GM23338 (cell line): ENCODE measurements around the gene PBX3. TPM values are rescaled to one million over a fixed set of nuclear protein-coding genes. Genes with fewer than 3 reads are reported as not detected.

ENCODE experiments used
- ATAC-seq: fragments of 200-7000 bp; cut with Tn5 transposase; 3 replicates; pipeline ENCODE4 v1.9.1; 2020
- DNase-seq: peaks from one replicate; pipeline ENCODE4 v3.0.0-alpha.2; 2015; ENCODE audit warnings: low spot score
- H2AFZ ChIP-seq: fragments of 200-600 bp; sonication (generic); 2 replicates; pipeline ENCODE4 v1.8.0; 2016; ENCODE audit warnings: antibody characterized with exemption, mild to moderate bottlenecking, moderate library complexity
- H3F3A ChIP-seq: fragments of 200-600 bp; sonication (generic); replicated peaks from 2 replicates; pipeline ENCODE4 v1.8.0; 2017; ENCODE audit warnings: antibody characterized with exemption, mixed run types, low read depth
- H3K27ac ChIP-seq: fragments of 200-600 bp; sonication (generic); 2 replicates; pipeline ENCODE4 v1.6.1; 2016; ENCODE audit warnings: low read depth
- H3K27me3 ChIP-seq: fragments of 200-600 bp; sonication (generic); 2 replicates; pipeline ENCODE4 v1.8.0; 2016; ENCODE audit warnings: mild to moderate bottlenecking, mixed run types, moderate library complexity; ENCODE audit not compliant: insufficient read depth
- H3K36me3 ChIP-seq: fragments of 200-600 bp; sonication (generic); 2 replicates; pipeline ENCODE4 v1.8.0; 2016; ENCODE audit warnings: mild to moderate bottlenecking; ENCODE audit not compliant: insufficient read depth
- H3K4me1 ChIP-seq: fragments of 200-600 bp; sonication (generic); 2 replicates; pipeline ENCODE4 v1.8.0; 2016; ENCODE audit warnings: mild to moderate bottlenecking, moderate library complexity; ENCODE audit not compliant: insufficient read depth
- H3K4me2 ChIP-seq: fragments of 200-600 bp; sonication (generic); 2 replicates; pipeline ENCODE4 v1.7.1; 2017; ENCODE audit warnings: mixed run types
- H3K4me3 ChIP-seq: fragments of 200-600 bp; sonication (generic); 2 replicates; pipeline ENCODE4 v1.6.1; 2016; ENCODE audit warnings: mixed run types
- H3K79me2 ChIP-seq: fragments of 200-600 bp; sonication (generic); replicated peaks from 2 replicates; pipeline ENCODE4 v1.8.0; 2017; ENCODE audit warnings: mild to moderate bottlenecking; ENCODE audit not compliant: insufficient read depth
- H3K9me2 ChIP-seq: fragments of 200-600 bp; sonication (generic); 2 replicates; pipeline ENCODE4 v1.8.0; 2017; ENCODE audit not compliant: insufficient read depth
- H4K20me1 ChIP-seq: fragments of 200-600 bp; sonication (generic); replicated peaks from 2 replicates; pipeline ENCODE4 v1.8.0; 2017; ENCODE audit warnings: mild to moderate bottlenecking; ENCODE audit not compliant: insufficient read depth
- H3K27ac Mint-ChIP-seq: 2 replicates; pipeline ENCODE4 v1.8.0; 2020; ENCODE audit warnings: inconsistent platforms, mild to moderate bottlenecking, moderate library complexity, mixed read lengths
- H3K27me3 Mint-ChIP-seq: 3 replicates; pipeline ENCODE4 v1.8.0; 2022; ENCODE audit warnings: low read depth, mild to moderate bottlenecking, moderate library complexity, mixed read lengths, inconsistent platforms; ENCODE audit not compliant: insufficient read depth, poor library complexity
- H3K36me3 Mint-ChIP-seq: 3 replicates; pipeline ENCODE4 v1.8.0; 2021; ENCODE audit warnings: low read depth, mild to moderate bottlenecking, inconsistent platforms, moderate library complexity, mixed read lengths
- H3K4me1 Mint-ChIP-seq: 3 replicates; pipeline ENCODE4 v1.8.0; 2020; ENCODE audit warnings: mild to moderate bottlenecking, inconsistent platforms, mixed read lengths
- H3K4me3 Mint-ChIP-seq: 3 replicates; pipeline ENCODE4 v1.8.0; 2021; ENCODE audit warnings: moderate library complexity, mild to moderate bottlenecking, inconsistent platforms, mixed read lengths
- H3K9me3 Mint-ChIP-seq: 3 replicates; pipeline ENCODE4 v1.8.0; 2020; ENCODE audit warnings: moderate library complexity, mild to moderate bottlenecking, inconsistent platforms, mixed read lengths
- CREB1 ChIP-seq: fragments of 250-450 bp; sonication (Bioruptor Pico); IDR thresholded peaks from 2 replicates; pipeline ENCODE4 v1.5.0; 2020; ENCODE audit warnings: low read depth, mild to moderate bottlenecking, moderate library complexity
- EZH2 ChIP-seq: fragments of 200-600 bp; sonication (generic); IDR thresholded peaks from one replicate; pipeline ENCODE4 v1.8.0; 2017; ENCODE audit warnings: antibody characterized with exemption, mild to moderate bottlenecking, low read depth; ENCODE audit not compliant: unreplicated experiment
- EZH2phosphoT487 ChIP-seq: fragments of 200-600 bp; sonication (generic); IDR thresholded peaks from one replicate; pipeline ENCODE4 v1.8.1; 2018; ENCODE audit warnings: antibody characterized with exemption; ENCODE audit not compliant: unreplicated experiment
- JUNB ChIP-seq: IDR thresholded peaks from one replicate; pipeline ENCODE4 v1.6.1; 2016; ENCODE audit warnings: antibody characterized with exemption; ENCODE audit not compliant: unreplicated experiment
- NANOG ChIP-seq: IDR thresholded peaks from 2 replicates; pipeline ENCODE4 v1.6.1; 2016; ENCODE audit warnings: antibody characterized with exemption, borderline replicate concordance
- POLR2AphosphoS5 ChIP-seq: IDR thresholded peaks from 2 replicates; pipeline ENCODE4 v1.6.1; 2016; ENCODE audit warnings: antibody characterized with exemption, low read depth
- REST ChIP-seq: IDR thresholded peaks from one replicate; pipeline ENCODE4 v1.6.1; 2018; ENCODE audit warnings: antibody characterized with exemption; ENCODE audit not compliant: unreplicated experiment
- STAT1 ChIP-seq: IDR thresholded peaks from one replicate; pipeline ENCODE4 v1.6.1; 2016; ENCODE audit warnings: antibody characterized with exemption; ENCODE audit not compliant: unreplicated experiment
- ZNF114 ChIP-seq: fragments of 250-450 bp; sonication (Bioruptor Pico); IDR thresholded peaks from 2 replicates; pipeline ENCODE4 v1.5.0; 2020; ENCODE audit warnings: mild to moderate bottlenecking, moderate library complexity
- ZNF331 ChIP-seq: fragments of 250-450 bp; sonication (Bioruptor Pico); IDR thresholded peaks from 2 replicates; pipeline ENCODE4 v1.5.0; 2020; ENCODE audit warnings: low read depth, mild to moderate bottlenecking, moderate library complexity
- polyA plus RNA-seq: library from polyadenylated mRNA; unstranded; fragments of >200 nt; fragmentation: Nextera tagmentation; extraction: Ambion mirVana; gene quantifications from 2 replicates; pipeline ENCODE4 v1.2.1, GENCODE V29; 2016
- total RNA-seq: library from RNA; depleted of rRNA; stranded (reverse); fragments of >200 nt; shearing (Covaris generic); gene quantifications from 2 replicates; pipeline ENCODE4 v1.2.3, GENCODE V29; 2014
- TF ChIP-seq, protein P1 (sequence below), 2 experiments: fragments of 200-600 bp in 1 of 2; sonication (generic) in 1 of 2; conservative IDR thresholded peaks; 2 replicates each; pipeline versions ENCODE4 v1.5.1 to v1.6.1; 2016 to 2017; ENCODE audit warnings: antibody characterized with exemption in 2 of 2, low read depth in 2 of 2, mild to moderate bottlenecking in 2 of 2, moderate library complexity in 1 of 2

The PBX3 gene
- total and polyA plus RNA-seq, 2 experiments from 2014 or later, result 28.9 to 50.5 TPM

DNA sequence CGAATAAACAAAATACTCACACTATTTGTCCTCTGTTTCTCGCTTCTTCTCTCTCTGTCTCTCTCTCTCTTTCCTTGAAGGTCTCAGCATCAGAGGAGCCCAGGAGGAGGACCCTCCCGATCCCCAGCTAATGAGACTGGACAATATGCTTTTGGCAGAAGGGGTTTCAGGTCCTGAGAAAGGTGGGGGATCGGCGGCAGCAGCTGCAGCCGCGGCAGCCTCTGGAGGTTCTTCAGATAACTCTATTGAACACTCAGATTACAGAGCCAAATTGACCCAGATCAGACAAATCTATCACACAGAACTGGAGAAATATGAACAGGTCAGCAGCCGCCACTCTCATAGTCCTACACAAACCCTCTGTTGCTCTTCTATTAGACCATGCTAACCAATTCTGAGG is 168.4 kb downstream of the PBX3 start:
- H3F3A ChIP-seq, result no peaks in the 10 kb centered on the region
- H3K4me2 ChIP-seq, result no peak overlapping the region
- Mint-ChIP-seq H3K36me3 (no peaks in the 10 kb centered on the region), H3K9me3 (no peaks in the 10 kb centered on the region), H3K27ac (peak overlapping the region; percentile 47; the same call in 1 of the 2 replicates), H3K27me3 (no peaks in the 10 kb centered on the region), H3K4me3 (no peak overlapping the region), H3K4me1 (peaks cover 45% of the 10 kb centered on the region)
- DNase-seq, result no peak
- no peak overlapping the region for H3K27ac ChIP-seq
- no peaks in the 10 kb centered on the region for H3K36me3 ChIP-seq
- H3K4me1 ChIP-seq, result peaks cover 20% of the 10 kb centered on the region; the same call in 1 of the 2 replicates
- H3K4me3 ChIP-seq, result no peak overlapping the region
- ATAC-seq, result no peak
- TF ChIP-seq NANOG (no peak), CREB1 (CRISPR knock-in tag) (no peak)
- no peak overlapping the region for H2AFZ ChIP-seq
- no peaks in the 10 kb centered on the region for H3K9me2 ChIP-seq
- H4K20me1 ChIP-seq, result no peaks in the 10 kb centered on the region
- H3K27me3 ChIP-seq, result no peaks in the 10 kb centered on the region
- peaks cover 22% of the 10 kb centered on the region for H3K79me2 ChIP-seq

DNA sequence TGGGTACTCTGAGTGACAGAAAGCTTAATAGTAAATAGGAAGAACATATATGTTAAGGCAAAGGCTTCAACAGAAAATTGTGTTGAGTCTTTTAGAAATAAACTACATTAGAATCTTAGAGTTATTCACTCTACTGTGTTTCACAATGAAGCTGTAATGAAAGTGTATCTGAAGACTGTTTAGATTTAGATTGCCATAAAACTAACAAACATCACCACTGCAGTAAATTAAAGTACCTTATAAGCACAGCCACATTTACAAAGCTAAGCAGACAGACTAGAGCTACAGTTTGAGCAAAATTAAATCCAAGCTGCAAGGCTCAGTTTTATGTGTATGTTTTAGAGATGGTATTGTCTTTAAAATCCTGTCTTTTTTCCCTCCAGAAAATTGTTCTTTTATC is 172.4 kb downstream of the PBX3 start:
- Mint-ChIP-seq H3K4me1 (peaks cover 19% of the 10 kb centered on the region), H3K4me3 (no peak overlapping the region), H3K36me3 (peaks cover 4% of the 10 kb centered on the region; the same call in 2 of the 3 replicates), H3K9me3 (no peaks in the 10 kb centered on the region), H3K27ac (no peak overlapping the region), H3K27me3 (no peaks in the 10 kb centered on the region)
- no peak overlapping the region for H3K4me3 ChIP-seq
- peaks cover 5% of the 10 kb centered on the region; the same call in 1 of the 2 replicates for H3K4me1 ChIP-seq
- no peaks in the 10 kb centered on the region for H4K20me1 ChIP-seq
- no peak overlapping the region for H3K27ac ChIP-seq
- no peak overlapping the region for H2AFZ ChIP-seq
- H3K36me3 ChIP-seq, result no peaks in the 10 kb centered on the region
- no peaks in the 10 kb centered on the region for H3K9me2 ChIP-seq
- no peak overlapping the region for H3K4me2 ChIP-seq
- H3F3A ChIP-seq, result no peaks in the 10 kb centered on the region
- peaks cover 2% of the 10 kb centered on the region for H3K79me2 ChIP-seq
- DNase-seq (no peak), ATAC-seq (no peak)
- no peaks in the 10 kb centered on the region for H3K27me3 ChIP-seq
- no peak for TF ChIP-seq EZH2
- no peak for TF ChIP-seq ZNF114
- no peak for TF ChIP-seq POLR2AphosphoS5
- TF ChIP-seq ZNF331 (CRISPR knock-in tag), result no peak
- no peak for TF ChIP-seq NANOG
- TF ChIP-seq, protein P1, sequence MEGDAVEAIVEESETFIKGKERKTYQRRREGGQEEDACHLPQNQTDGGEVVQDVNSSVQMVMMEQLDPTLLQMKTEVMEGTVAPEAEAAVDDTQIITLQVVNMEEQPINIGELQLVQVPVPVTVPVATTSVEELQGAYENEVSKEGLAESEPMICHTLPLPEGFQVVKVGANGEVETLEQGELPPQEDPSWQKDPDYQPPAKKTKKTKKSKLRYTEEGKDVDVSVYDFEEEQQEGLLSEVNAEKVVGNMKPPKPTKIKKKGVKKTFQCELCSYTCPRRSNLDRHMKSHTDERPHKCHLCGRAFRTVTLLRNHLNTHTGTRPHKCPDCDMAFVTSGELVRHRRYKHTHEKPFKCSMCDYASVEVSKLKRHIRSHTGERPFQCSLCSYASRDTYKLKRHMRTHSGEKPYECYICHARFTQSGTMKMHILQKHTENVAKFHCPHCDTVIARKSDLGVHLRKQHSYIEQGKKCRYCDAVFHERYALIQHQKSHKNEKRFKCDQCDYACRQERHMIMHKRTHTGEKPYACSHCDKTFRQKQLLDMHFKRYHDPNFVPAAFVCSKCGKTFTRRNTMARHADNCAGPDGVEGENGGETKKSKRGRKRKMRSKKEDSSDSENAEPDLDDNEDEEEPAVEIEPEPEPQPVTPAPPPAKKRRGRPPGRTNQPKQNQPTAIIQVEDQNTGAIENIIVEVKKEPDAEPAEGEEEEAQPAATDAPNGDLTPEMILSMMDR (conservative IDR thresholded peaks at IDR 0.05; ENCODE audit: low read depth in 2 of 2), result no peak
- TF ChIP-seq EZH2phosphoT487, result no peak
- no peak for TF ChIP-seq CREB1 (CRISPR knock-in tag)
- TF ChIP-seq STAT1, result no peak
- no peak for TF ChIP-seq JUNB
- no peak for TF ChIP-seq REST
